Caco-2 (cell line): Measurements from ENCODE around the gene DMBX1. TPM values are rescaled to one million over a fixed set of nuclear protein-coding genes. Genes with fewer than 3 reads are reported as not detected.

Experiments used
- BruUV-seq: library from RNA; stranded (reverse); fragments of 400-500 nt; replicated peaks from 2 replicates; lab custom pipeline; 2021; lab: Mats Ljungman, UMichigan
- CTCF ChIA-PET: fragments of 300-600 bp; sonication (Branson Sonifier 250); formaldehyde crosslinking; loops from one replicate; lab custom pipeline; 2022; ENCODE audit warnings: antibody characterized with exemption; lab: Charles Lee
- POLR2A ChIA-PET: fragments of 300-600 bp; sonication (Branson Sonifier 250); formaldehyde crosslinking; loops from one replicate; lab custom pipeline; 2022; ENCODE audit warnings: antibody characterized with exemption; lab: Charles Lee
- DNase-seq, 2 experiments: peaks; one replicate each; pipeline versions ENCODE4 v3.0.0 to v3.0.0-alpha.2; 2020 to 2022
- H3K27me3 ChIP-seq: replicated peaks from 2 replicates; pipeline ENCODE4 v1.6.0; 2011; ENCODE audit warnings: low read length; ENCODE audit not compliant: control insufficient read depth, insufficient read depth
- H3K36me3 ChIP-seq: 2 replicates; pipeline ENCODE4 v1.5.1; 2011; ENCODE audit warnings: low read length; ENCODE audit not compliant: control insufficient read depth, insufficient read depth
- H3K4me1 ChIP-seq: fragments of 250-450 bp; sonication (Bioruptor Pico); 2 replicates; pipeline ENCODE4 v1.5.1; 2020; ENCODE audit warnings: mild to moderate bottlenecking
- H3K4me3 ChIP-seq: 2 replicates; pipeline ENCODE4 v1.5.1; 2011; ENCODE audit warnings: low read depth, mild to moderate bottlenecking, control low read depth, low read length
- H3K9me3 ChIP-seq: fragments of 250-450 bp; sonication (Bioruptor Pico); 2 replicates; pipeline ENCODE4 v1.5.1; 2020; ENCODE audit warnings: mild to moderate bottlenecking, moderate library complexity
- H3K27ac Mint-ChIP-seq: one replicate; pipeline ENCODE4 v1.8.0; 2022; ENCODE audit warnings: mixed read lengths; ENCODE audit not compliant: unreplicated experiment
- H3K27me3 Mint-ChIP-seq: one replicate; pipeline ENCODE4 v1.8.0; 2022; ENCODE audit warnings: mixed read lengths; ENCODE audit not compliant: insufficient read depth, unreplicated experiment
- H3K36me3 Mint-ChIP-seq: one replicate; pipeline ENCODE4 v1.8.0; 2022; ENCODE audit warnings: mild to moderate bottlenecking, mixed read lengths; ENCODE audit not compliant: insufficient read depth, unreplicated experiment
- H3K4me1 Mint-ChIP-seq: one replicate; pipeline ENCODE4 v1.8.0; 2022; ENCODE audit warnings: low read depth, mixed read lengths; ENCODE audit not compliant: unreplicated experiment
- H3K4me3 Mint-ChIP-seq: one replicate; pipeline ENCODE4 v1.8.0; 2022; ENCODE audit warnings: mild to moderate bottlenecking, moderate library complexity, mixed read lengths; ENCODE audit not compliant: unreplicated experiment
- H3K9me3 Mint-ChIP-seq: one replicate; pipeline ENCODE4 v1.8.0; 2022; ENCODE audit warnings: mixed read lengths; ENCODE audit not compliant: unreplicated experiment
- intact Hi-C: fragments of 100-400 bp; cut with micrococcal nuclease; formaldehyde crosslinking; loops from one replicate; pipeline ENCODE4 v1.10.0; 2022; ENCODE audit not compliant: unreplicated experiment
- total RNA-seq: library from RNA; stranded (reverse); gene quantifications from 2 replicates; pipeline ENCODE4 v1.2.3, GENCODE V29; 2022
- TF ChIP-seq, protein P1 (sequence below), 2 experiments: fragments of 200-600 bp in 1 of 2; IDR thresholded peaks; 1 replicate in 1 of 2; 2 replicates in 1 of 2; pipeline versions ENCODE4 v1.5.1 to v1.8.0; 2011 to 2022; ENCODE audit warnings: antibody characterized with exemption in 1 of 2, control low read depth in 1 of 2, inconsistent platforms in 1 of 2, low read depth in 1 of 2, low read length in 1 of 2, mild to moderate bottlenecking in 1 of 2, moderate library complexity in 1 of 2; ENCODE audit not compliant: insufficient read depth in 1 of 2, severe bottlenecking in 1 of 2, unreplicated experiment in 1 of 2

Gene DMBX1
- total RNA-seq, 1 experiment from 2014 or later: 0.16 TPM

DNA sequence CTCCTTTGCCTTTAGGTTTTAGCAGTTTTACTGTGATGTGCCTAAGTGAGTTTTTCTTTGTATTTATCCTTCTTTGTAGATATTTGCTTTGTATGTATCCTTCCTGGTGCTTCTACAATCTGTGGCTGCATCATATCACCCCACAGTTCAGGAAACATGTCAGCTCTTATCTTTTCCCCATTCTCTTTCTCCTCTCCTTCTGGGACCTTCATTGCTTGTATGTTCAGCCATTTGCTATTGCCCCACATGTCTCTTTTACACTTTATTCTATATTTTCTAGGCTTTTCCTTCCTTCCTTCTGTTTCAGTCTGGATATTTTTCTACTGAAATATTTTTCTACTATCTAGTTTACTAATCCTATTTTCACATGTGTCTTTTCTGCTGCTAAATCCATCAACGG, 46.9 kb downstream of the DMBX1 start:
- CTCF ChIA-PET: interaction anchor here (0.6 to 0.7 kb wide), 2 partner anchors 9 to 18 kb away, joined by 3 read pairs; no protein-coding TSS in a partner anchor
- peaks cover 11% of the 10 kb centered on the region for H3K27me3 Mint-ChIP-seq
- no peak for DNase-seq
- no peak overlapping the region for H3K4me3 ChIP-seq
- H3K4me1 ChIP-seq: no peaks in the 10 kb centered on the region
- no peaks in the 10 kb centered on the region; the same call in 1 of the 2 replicates for H3K27me3 ChIP-seq
- no peaks in the 10 kb centered on the region for H3K4me1 Mint-ChIP-seq
- TF ChIP-seq, protein P1, sequence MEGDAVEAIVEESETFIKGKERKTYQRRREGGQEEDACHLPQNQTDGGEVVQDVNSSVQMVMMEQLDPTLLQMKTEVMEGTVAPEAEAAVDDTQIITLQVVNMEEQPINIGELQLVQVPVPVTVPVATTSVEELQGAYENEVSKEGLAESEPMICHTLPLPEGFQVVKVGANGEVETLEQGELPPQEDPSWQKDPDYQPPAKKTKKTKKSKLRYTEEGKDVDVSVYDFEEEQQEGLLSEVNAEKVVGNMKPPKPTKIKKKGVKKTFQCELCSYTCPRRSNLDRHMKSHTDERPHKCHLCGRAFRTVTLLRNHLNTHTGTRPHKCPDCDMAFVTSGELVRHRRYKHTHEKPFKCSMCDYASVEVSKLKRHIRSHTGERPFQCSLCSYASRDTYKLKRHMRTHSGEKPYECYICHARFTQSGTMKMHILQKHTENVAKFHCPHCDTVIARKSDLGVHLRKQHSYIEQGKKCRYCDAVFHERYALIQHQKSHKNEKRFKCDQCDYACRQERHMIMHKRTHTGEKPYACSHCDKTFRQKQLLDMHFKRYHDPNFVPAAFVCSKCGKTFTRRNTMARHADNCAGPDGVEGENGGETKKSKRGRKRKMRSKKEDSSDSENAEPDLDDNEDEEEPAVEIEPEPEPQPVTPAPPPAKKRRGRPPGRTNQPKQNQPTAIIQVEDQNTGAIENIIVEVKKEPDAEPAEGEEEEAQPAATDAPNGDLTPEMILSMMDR (IDR thresholded peaks at IDR 0.05; ENCODE audit: insufficient read depth in 1 of 2, low read depth in 1 of 2, low read length in 1 of 2, severe bottlenecking in 1 of 2, unreplicated experiment in 1 of 2): no peak
- intact Hi-C loops: no loop called here
- POLR2A ChIA-PET: no interaction called here
- H3K36me3 Mint-ChIP-seq: peaks cover 6% of the 10 kb centered on the region
- no peak overlapping the region for H3K4me3 Mint-ChIP-seq
- no peaks in the 10 kb centered on the region for H3K9me3 ChIP-seq
- peaks cover 10% of the 10 kb centered on the region for H3K9me3 Mint-ChIP-seq
- H3K27ac Mint-ChIP-seq: no peak overlapping the region
- H3K36me3 ChIP-seq: no peaks in the 10 kb centered on the region
- BruUV-seq: no TSS peak

DNA sequence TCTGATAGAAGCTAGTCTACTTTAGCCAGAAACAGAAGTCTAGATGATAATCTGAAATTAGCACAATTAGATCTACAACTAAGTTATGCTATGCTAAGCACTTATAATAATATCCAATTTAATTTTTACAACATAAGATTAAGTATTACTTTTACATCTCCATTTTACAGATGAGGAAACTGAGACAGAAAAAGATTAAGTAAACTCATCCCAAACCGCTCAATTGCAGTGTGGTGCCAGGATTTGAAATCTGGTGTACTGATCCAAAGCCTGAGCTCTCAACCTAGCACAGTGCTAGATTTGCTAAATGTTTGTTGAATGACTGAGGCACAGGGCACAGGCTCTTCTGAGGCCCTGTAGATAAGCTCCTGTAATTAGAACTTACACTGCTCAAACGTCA, 48.0 kb downstream of the DMBX1 start:
- CTCF ChIA-PET: no interaction called here
- DNase-seq: no peak
- BruUV-seq: no TSS peak
- Mint-ChIP-seq H3K9me3 (peaks cover 10% of the 10 kb centered on the region), H3K4me3 (no peak overlapping the region), H3K27ac (no peak overlapping the region), H3K36me3 (peaks cover 6% of the 10 kb centered on the region), H3K4me1 (no peaks in the 10 kb centered on the region), H3K27me3 (peaks cover 9% of the 10 kb centered on the region)
- POLR2A ChIA-PET: no interaction called here
- no peaks in the 10 kb centered on the region for H3K4me1 ChIP-seq
- H3K36me3 ChIP-seq: no peaks in the 10 kb centered on the region
- H3K4me3 ChIP-seq: no peak overlapping the region
- no peaks in the 10 kb centered on the region; the same call in 1 of the 2 replicates for H3K27me3 ChIP-seq
- intact Hi-C loops: no loop called here
- TF ChIP-seq, protein P1 (IDR thresholded peaks at IDR 0.05; ENCODE audit: insufficient read depth in 1 of 2, low read depth in 1 of 2, low read length in 1 of 2, severe bottlenecking in 1 of 2, unreplicated experiment in 1 of 2): no peak
- no peaks in the 10 kb centered on the region for H3K9me3 ChIP-seq

DNA sequence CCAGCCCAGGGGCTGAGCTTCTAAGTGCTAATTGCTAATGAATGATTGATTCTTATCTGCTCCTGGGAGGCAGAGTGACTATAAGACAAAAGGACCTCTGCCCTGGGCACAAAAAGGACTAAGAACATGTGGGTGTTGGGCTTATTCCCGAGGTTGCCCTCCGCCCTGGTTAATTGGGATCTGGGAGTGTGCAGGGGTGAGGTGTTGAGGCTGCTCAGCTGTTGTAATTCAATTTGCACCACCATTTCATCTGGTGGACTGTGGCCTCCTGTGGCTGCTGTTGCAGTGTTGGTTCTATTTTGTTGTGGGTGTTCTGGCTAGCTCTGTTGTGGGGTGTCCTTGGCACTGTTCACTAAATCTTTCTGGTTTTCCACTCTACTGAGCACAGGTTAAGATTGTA, 48.5 kb downstream of the DMBX1 start:
- Mint-ChIP-seq H3K27me3 (peaks cover 9% of the 10 kb centered on the region), H3K4me3 (no peak overlapping the region), H3K36me3 (peaks cover 6% of the 10 kb centered on the region), H3K9me3 (peaks cover 10% of the 10 kb centered on the region), H3K4me1 (no peaks in the 10 kb centered on the region), H3K27ac (no peak overlapping the region)
- ChIA-PET POLR2A (no interaction called here), CTCF (no interaction called here)
- TF ChIP-seq, protein P1 (IDR thresholded peaks at IDR 0.05; ENCODE audit: insufficient read depth in 1 of 2, low read depth in 1 of 2, low read length in 1 of 2, severe bottlenecking in 1 of 2, unreplicated experiment in 1 of 2): no peak
- no peak for DNase-seq
- Histone ChIP-seq H3K4me3 (no peak overlapping the region), H3K27me3 (no peaks in the 10 kb centered on the region; the same call in 1 of the 2 replicates), H3K9me3 (no peaks in the 10 kb centered on the region), H3K4me1 (no peaks in the 10 kb centered on the region), H3K36me3 (no peaks in the 10 kb centered on the region)
- intact Hi-C loops: no loop called here
- BruUV-seq: no TSS peak

Other genes starting within 250 kb of the DMBX1 start
- gene RAD54L, start 242.1 kb upstream of the DMBX1 start, total RNA-seq: 29.1 and 30.6 TPM in 2 replicates
- 41.7 and 43.5 TPM in 2 replicates for gene LRRC41, start 186.2 kb upstream of the DMBX1 start, total RNA-seq
- gene UQCRH, start 186.1 kb upstream of the DMBX1 start, total RNA-seq: 277 and 320 TPM in 2 replicates
- 21.4 and 21.8 TPM in 2 replicates for gene NSUN4, start 149.0 kb upstream of the DMBX1 start, total RNA-seq
- 29.1 and 30.9 TPM in 2 replicates for gene FAAH, start 95.5 kb upstream of the DMBX1 start, total RNA-seq
- gene KNCN, start 61.8 kb downstream of the DMBX1 start, total RNA-seq: not detected in 2 replicates
- gene MKNK1, start 114.4 kb downstream of the DMBX1 start, total RNA-seq: 22.7 and 30.5 TPM in 2 replicates
- gene MOB3C, start 127.0 kb downstream of the DMBX1 start, total RNA-seq: 1.6 and 2.1 TPM in 2 replicates
- gene ATPAF1, start 178.5 kb downstream of the DMBX1 start, total RNA-seq: 26.9 and 31.7 TPM in 2 replicates
- gene TEX38, start 182.0 kb downstream of the DMBX1 start, total RNA-seq: not detected in 2 replicates
- gene EFCAB14, start 229.3 kb downstream of the DMBX1 start, total RNA-seq: 60.3 and 61.6 TPM in 2 replicates